ENCODE results near the gene TMCO4.
A peak's percentile ranks its signal among the peaks of the same experiment; 100 is the strongest.

The TMCO4 gene

GRCh38 chr1:19644395-19644680 lies 155.4 kb downstream of the TMCO4 start:
- Histone ChIP-seq H3K9ac (ENCODE audit: low read length) (peak overlapping the region; percentile 3), H3K4me1 (ENCODE audit: control insufficient read depth in 1 of 2, insufficient read depth in 2 of 2, low read length in 2 of 2) (peaks cover 0 to 17% of the 10 kb centered on the region in 2 experiments), H4K12ac (ENCODE audit: low read depth, low read length) (no peak overlapping the region), H3K36me3 (ENCODE audit: control insufficient read depth in 1 of 2, insufficient read depth in 2 of 2, low read length in 2 of 2) (no peaks in the 10 kb centered on the region), H3K79me1 (ENCODE audit: low read length) (peaks cover 5% of the 10 kb centered on the region), H3K27ac (ENCODE audit: low read depth, low read length) (no peak overlapping the region), H3K14ac (ENCODE audit: low read length) (peak overlapping the region; percentile 78), H3K18ac (ENCODE audit: low read length) (peak overlapping the region; percentile 93), H3K23ac (ENCODE audit: low read length) (no peak overlapping the region), H2BK120ac (ENCODE audit: insufficient read depth, low read length, poor library complexity) (peak overlapping the region; percentile 1), H3K9me3 (ENCODE audit: insufficient read depth, low read depth, low read length) (peaks cover 2% of the 10 kb centered on the region), H2AK5ac (ENCODE audit: low read length) (no peak overlapping the region), H3K79me2 (ENCODE audit: control insufficient read depth, insufficient read depth, low read length, poor library complexity) (peaks cover 3% of the 10 kb centered on the region), H3K4me3 (ENCODE audit: low read depth, low read length) (peak overlapping the region; percentile 68), H3K27me3 (ENCODE audit: insufficient read depth, low read length) (peaks cover 21% of the 10 kb centered on the region), H4K8ac (ENCODE audit: low read depth, low read length) (peak overlapping the region; percentile 73), H4K91ac (ENCODE audit: low read depth, low read length) (no peak overlapping the region), H3K4me2 (ENCODE audit: low read length) (peak overlapping the region; percentile 74), H2BK12ac (ENCODE audit: low read length) (no peak overlapping the region), H2AFZ (ENCODE audit: insufficient read depth, low read length, poor library complexity) (peak overlapping the region; percentile 62), H2BK5ac (ENCODE audit: low read depth, low read length, poor library complexity) (no peak overlapping the region), H3K4ac (ENCODE audit: low read depth, low read length) (no peak overlapping the region)
- no peak for DNase-seq
- no CpG with 5 or more reads among the region's 51 CpGs for WGBS (ENCODE audit: extremely low coverage, insufficient coverage, insufficient read length)

- H2BK12ac ChIP-seq (ENCODE audit: low read length), result peak within 1 kb of the TSS; percentile 26
- peak in 1 of 2 donors; percentile 17 for DNase-seq
- H3K79me2 ChIP-seq (ENCODE audit: control insufficient read depth, insufficient read depth, low read length, poor library complexity), result peaks cover 3% of the 10 kb centered on the region
These were observed 155.9 kb downstream of the TMCO4 start, which contains the start of gene NBL1 for GRCh38 chr1:19643602-19644394. Gene NBL1 (plus strand): TSS chr1:19644311. CDS start chr1:19655031, 10,720 bp downstream.

GRCh38 chr1:19643121-19643520 lies 156.6 kb downstream of the TMCO4 start:
- Histone ChIP-seq H3K4me2 (ENCODE audit: low read length) (peak overlapping the region; percentile 74), H2BK12ac (ENCODE audit: low read length) (no peak overlapping the region)

More at GRCh38 chr1:19643602-19644394, 155.9 kb downstream of the TMCO4 start, which contains the start of gene NBL1:
- H3K18ac ChIP-seq (ENCODE audit: low read length), result peak within 1 kb of the TSS; percentile 93
- peak within 1 kb of the TSS; percentile 78 for H3K14ac ChIP-seq (ENCODE audit: low read length)
- H3K36me3 ChIP-seq (ENCODE audit: control insufficient read depth in 1 of 2, insufficient read depth in 2 of 2, low read length in 2 of 2), result no peaks in the 10 kb centered on the region
- H3K4me1 ChIP-seq (ENCODE audit: control insufficient read depth in 1 of 2, insufficient read depth in 2 of 2, low read length in 2 of 2), result peaks cover 0 to 17% of the 10 kb centered on the region in 2 experiments
- peak within 1 kb of the TSS; percentile 74 for H3K4me2 ChIP-seq (ENCODE audit: low read length)
- H2AK5ac ChIP-seq (ENCODE audit: low read length), result no peak within 1 kb of the TSS
- peaks cover 21% of the 10 kb centered on the region for H3K27me3 ChIP-seq (ENCODE audit: insufficient read depth, low read length)
- peak within 1 kb of the TSS; percentile 62 for H2AFZ ChIP-seq (ENCODE audit: insufficient read depth, low read length, poor library complexity)
- H3K27ac ChIP-seq (ENCODE audit: low read depth, low read length), result no peak within 1 kb of the TSS
- peak within 1 kb of the TSS; percentile 1 for H2BK120ac ChIP-seq (ENCODE audit: insufficient read depth, low read length, poor library complexity)
- no peak within 1 kb of the TSS for H3K23ac ChIP-seq (ENCODE audit: low read length)
- no peak within 1 kb of the TSS for H2BK5ac ChIP-seq (ENCODE audit: low read depth, low read length, poor library complexity)
- WGBS (ENCODE audit: extremely low coverage, insufficient coverage, insufficient read length), result no CpG with 5 or more reads among the region's 90 CpGs
- H4K91ac ChIP-seq (ENCODE audit: low read depth, low read length), result peak within 1 kb of the TSS; percentile 15
- peak within 1 kb of the TSS; percentile 68 for H3K4me3 ChIP-seq (ENCODE audit: low read depth, low read length)
- peaks cover 2% of the 10 kb centered on the region for H3K9me3 ChIP-seq (ENCODE audit: insufficient read depth, low read depth, low read length)
- H3K9ac ChIP-seq (ENCODE audit: low read length), result peak within 1 kb of the TSS; percentile 3
- H4K8ac ChIP-seq (ENCODE audit: low read depth, low read length), result peak within 1 kb of the TSS; percentile 73
- H4K12ac ChIP-seq (ENCODE audit: low read depth, low read length), result peak within 1 kb of the TSS; percentile 22
- H3K4ac ChIP-seq (ENCODE audit: low read depth, low read length), result peak within 1 kb of the TSS; percentile 5
- H3K79me1 ChIP-seq (ENCODE audit: low read length), result peaks cover 5% of the 10 kb centered on the region

GRCh38 chr1:19640363-19641316 lies 159.1 kb downstream of the TMCO4 start:
- Histone ChIP-seq H3K9ac (ENCODE audit: low read length) (no peak overlapping the region), H3K14ac (ENCODE audit: low read length) (no peak overlapping the region), H3K4me2 (ENCODE audit: low read length) (no peak overlapping the region), H2BK12ac (ENCODE audit: low read length) (no peak overlapping the region), H3K18ac (ENCODE audit: low read length) (no peak overlapping the region), H3K79me2 (ENCODE audit: control insufficient read depth, insufficient read depth, low read length, poor library complexity) (peaks cover 3% of the 10 kb centered on the region), H3K27ac (ENCODE audit: low read depth, low read length) (no peak overlapping the region), H2AK5ac (ENCODE audit: low read length) (no peak overlapping the region), H4K12ac (ENCODE audit: low read depth, low read length) (no peak overlapping the region), H3K27me3 (ENCODE audit: insufficient read depth, low read length) (peaks cover 21% of the 10 kb centered on the region), H3K4me3 (ENCODE audit: low read depth, low read length) (no peak overlapping the region), H3K79me1 (ENCODE audit: low read length) (peaks cover 5% of the 10 kb centered on the region), H2BK5ac (ENCODE audit: low read depth, low read length, poor library complexity) (no peak overlapping the region), H2AFZ (ENCODE audit: insufficient read depth, low read length, poor library complexity) (no peak overlapping the region), H3K36me3 (ENCODE audit: control insufficient read depth in 1 of 2, insufficient read depth in 2 of 2, low read length in 2 of 2) (no peaks in the 10 kb centered on the region), H3K4me1 (ENCODE audit: control insufficient read depth in 1 of 2, insufficient read depth in 2 of 2, low read length in 2 of 2) (peaks cover 0 to 14% of the 10 kb centered on the region in 2 experiments), H4K8ac (ENCODE audit: low read depth, low read length) (no peak overlapping the region), H3K9me3 (ENCODE audit: insufficient read depth, low read depth, low read length) (peaks cover 2% of the 10 kb centered on the region), H4K91ac (ENCODE audit: low read depth, low read length) (no peak overlapping the region), H3K4ac (ENCODE audit: low read depth, low read length) (no peak overlapping the region), H2BK120ac (ENCODE audit: insufficient read depth, low read length, poor library complexity) (no peak overlapping the region), H3K23ac (ENCODE audit: low read length) (no peak overlapping the region)
- DNase-seq, result no peak
- WGBS (ENCODE audit: extremely low coverage, insufficient coverage, insufficient read length), result no CpG with 5 or more reads among the region's 14 CpGs

More at GRCh38 chr1:19643121-19643520, 156.6 kb downstream of the TMCO4 start:
- Histone ChIP-seq H3K9me3 (ENCODE audit: insufficient read depth, low read depth, low read length) (peaks cover 2% of the 10 kb centered on the region), H3K4ac (ENCODE audit: low read depth, low read length) (no peak overlapping the region), H3K4me3 (ENCODE audit: low read depth, low read length) (no peak overlapping the region), H3K79me2 (ENCODE audit: control insufficient read depth, insufficient read depth, low read length, poor library complexity) (peaks cover 3% of the 10 kb centered on the region), H2AK5ac (ENCODE audit: low read length) (no peak overlapping the region), H3K79me1 (ENCODE audit: low read length) (peaks cover 5% of the 10 kb centered on the region), H3K14ac (ENCODE audit: low read length) (no peak overlapping the region), H3K27ac (ENCODE audit: low read depth, low read length) (no peak overlapping the region), H3K4me1 (ENCODE audit: control insufficient read depth in 1 of 2, insufficient read depth in 2 of 2, low read length in 2 of 2) (peaks cover 0 to 17% of the 10 kb centered on the region in 2 experiments), H3K18ac (ENCODE audit: low read length) (no peak overlapping the region), H4K91ac (ENCODE audit: low read depth, low read length) (no peak overlapping the region), H2AFZ (ENCODE audit: insufficient read depth, low read length, poor library complexity) (no peak overlapping the region), H3K36me3 (ENCODE audit: control insufficient read depth in 1 of 2, insufficient read depth in 2 of 2, low read length in 2 of 2) (no peaks in the 10 kb centered on the region), H4K8ac (ENCODE audit: low read depth, low read length) (no peak overlapping the region), H4K12ac (ENCODE audit: low read depth, low read length) (no peak overlapping the region), H3K23ac (ENCODE audit: low read length) (no peak overlapping the region), H3K9ac (ENCODE audit: low read length) (no peak overlapping the region), H2BK5ac (ENCODE audit: low read depth, low read length, poor library complexity) (no peak overlapping the region), H2BK120ac (ENCODE audit: insufficient read depth, low read length, poor library complexity) (no peak overlapping the region), H3K27me3 (ENCODE audit: insufficient read depth, low read length) (peaks cover 21% of the 10 kb centered on the region)
- no CpG with 5 or more reads among the region's 7 CpGs for WGBS (ENCODE audit: extremely low coverage, insufficient coverage, insufficient read length)
- peak; percentile 8 to 38 for DNase-seq
